ENCODE data around the gene RPS27L.
"Not testable (repeated sequence)": the region's sequence is repeated elsewhere in the genome, so short reads cannot be mapped to it uniquely, and the experiment has no call there.

RPS27L gene

DNA sequence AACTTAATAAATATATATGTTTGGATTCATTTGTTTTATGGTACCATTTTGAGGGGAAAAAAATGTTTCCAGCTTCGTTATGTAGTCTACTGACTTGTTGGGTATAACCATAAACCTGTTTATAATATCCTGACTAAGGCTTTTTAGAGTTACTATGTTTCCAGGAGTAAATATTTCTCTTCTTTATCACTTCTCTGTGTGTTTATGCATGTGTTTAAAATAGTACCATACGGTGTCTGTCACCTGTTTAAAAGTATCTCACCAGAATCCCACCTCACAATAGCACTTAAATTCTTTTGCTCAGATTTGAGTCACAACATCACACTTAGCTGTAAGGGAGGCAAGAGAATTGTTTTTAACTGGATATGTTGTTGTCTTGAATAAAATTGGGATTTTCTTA is 20.5 kb downstream of the RPS27L start:
- DNase-seq (ENCODE audit: low spot score) = no peak

GRCh38 chr15:63135804-63136203 is 21.5 kb downstream of the RPS27L start:
- DNase-seq (ENCODE audit: low spot score) = peak; percentile 60

- DNase-seq (ENCODE audit: low spot score) = no peak
Measured at GRCh38 chr15:63135281-63135680, 22.0 kb downstream of the RPS27L start.

DNA sequence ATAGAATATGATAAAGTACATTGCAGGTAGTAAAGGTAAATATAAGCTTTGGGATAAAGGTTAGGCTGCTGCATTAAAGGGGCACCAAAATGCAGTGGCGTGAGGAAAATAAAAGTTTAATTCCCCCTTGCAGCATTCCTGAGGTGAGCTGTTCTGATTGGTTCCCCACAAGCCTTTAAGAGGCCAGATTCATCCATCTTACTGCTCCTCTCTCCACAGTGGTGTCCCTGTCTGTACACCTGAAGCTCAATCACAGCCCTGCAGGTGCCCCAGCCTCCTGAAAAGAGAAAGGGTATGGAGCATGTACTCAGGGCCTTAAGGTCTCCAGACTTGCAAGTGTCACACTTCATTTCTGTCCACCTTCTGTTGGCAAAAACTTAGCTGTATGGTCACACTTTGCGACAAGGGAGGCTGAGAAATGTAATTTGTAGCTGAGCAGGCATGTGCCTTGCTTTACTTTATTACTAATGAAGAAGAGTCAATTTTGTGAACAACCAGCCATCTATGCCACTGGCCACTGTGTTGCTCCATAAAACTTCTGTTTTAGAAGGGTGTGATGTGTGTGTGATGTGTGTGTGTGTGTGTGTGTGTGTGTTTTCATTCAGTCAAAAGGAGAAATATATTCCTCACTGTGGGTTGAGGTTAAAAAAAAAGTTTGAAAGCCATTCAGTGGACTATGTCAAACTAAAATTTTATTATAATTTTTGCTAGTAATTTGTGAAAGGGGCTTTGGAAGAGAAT is 22.9 kb downstream of the RPS27L start:
- no peak for DNase-seq (ENCODE audit: low spot score)

DNA sequence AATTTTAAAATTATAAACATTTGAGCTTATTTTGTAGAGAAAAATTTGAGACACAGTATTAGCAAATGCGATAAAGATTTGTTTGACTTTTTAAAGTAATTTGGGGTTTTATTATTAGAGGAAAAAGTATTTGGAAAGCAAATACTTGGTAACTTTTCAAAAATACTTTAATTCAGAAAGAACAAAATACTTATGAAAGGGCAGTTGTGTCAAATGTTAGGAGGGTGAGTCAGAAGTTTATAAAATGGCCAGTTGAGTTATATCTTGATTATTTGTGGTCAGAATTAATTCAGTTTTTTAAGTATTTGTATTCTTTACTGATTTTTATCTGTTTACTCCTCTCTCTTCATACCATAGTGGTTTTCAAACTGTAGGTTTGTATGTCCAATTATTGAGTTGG is 23.5 kb downstream of the RPS27L start:
- DNase-seq (ENCODE audit: low spot score) = no peak

DNA sequence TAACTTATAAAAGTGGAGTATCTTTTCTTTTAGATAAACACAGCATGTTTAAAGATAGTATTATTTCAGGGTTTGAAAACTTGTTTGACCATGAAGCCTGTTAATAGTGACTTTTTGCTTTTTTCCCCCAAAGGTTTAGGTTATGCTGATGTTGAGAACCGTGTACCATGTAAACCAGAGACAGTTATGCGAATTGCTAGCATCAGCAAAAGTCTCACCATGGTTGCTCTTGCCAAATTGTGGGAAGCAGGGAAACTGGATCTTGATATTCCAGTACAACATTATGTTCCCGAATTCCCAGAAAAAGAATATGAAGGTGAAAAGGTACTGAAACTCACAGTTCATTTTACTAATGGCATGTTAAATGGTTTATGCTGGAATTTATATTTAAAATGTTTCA is 30.6 kb downstream of the RPS27L start:
- no peak for DNase-seq (ENCODE audit: low spot score)

GRCh38 chr15:63124506-63124905 is 32.8 kb downstream of the RPS27L start:
- no peak for DNase-seq (ENCODE audit: low spot score)

DNA sequence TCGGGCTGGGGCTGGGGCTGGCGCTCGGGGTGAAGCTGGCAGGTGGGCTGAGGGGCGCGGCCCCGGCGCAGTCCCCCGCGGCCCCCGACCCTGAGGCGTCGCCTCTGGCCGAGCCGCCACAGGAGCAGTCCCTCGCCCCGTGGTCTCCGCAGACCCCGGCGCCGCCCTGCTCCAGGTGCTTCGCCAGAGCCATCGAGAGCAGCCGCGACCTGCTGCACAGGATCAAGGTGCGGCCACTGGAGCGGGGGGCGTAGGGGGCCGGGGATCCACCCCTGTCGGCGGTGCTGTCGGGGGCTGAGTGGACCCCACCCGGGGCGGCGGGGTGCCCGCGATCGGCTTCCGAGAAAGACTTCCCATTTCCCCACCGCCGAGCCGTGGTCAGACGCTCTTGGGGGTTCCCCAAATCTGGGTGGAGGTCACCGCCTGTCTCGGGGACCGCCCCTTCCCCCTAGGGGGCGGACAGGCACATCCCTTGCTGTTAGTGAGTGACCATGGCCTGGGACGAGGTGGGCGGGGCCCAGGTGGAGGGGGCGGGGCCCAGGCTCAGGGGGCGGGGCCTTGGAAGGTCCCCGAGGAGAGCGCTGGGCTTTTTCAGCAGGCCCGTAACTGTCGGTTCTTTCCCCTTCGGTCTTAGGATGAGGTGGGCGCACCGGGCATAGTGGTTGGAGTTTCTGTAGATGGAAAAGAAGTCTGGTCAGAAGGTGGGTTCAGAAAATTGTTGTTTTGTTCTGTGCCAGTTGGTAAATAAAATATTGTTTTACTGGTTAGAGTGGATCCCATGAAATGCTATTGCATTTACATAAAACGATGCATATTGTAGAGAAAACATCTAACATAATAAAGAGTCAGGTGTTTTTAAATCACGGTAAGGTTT is 35.0 kb downstream of the RPS27L start:
- DNase-seq (ENCODE audit: low spot score) = peak; percentile 93

GRCh38 chr15:63121382-63122001 is 35.8 kb downstream of the RPS27L start, which contains the start of gene LACTB:
TSS of gene LACTB (plus strand) at chr15:63121861. CDS start at chr15:63121872, 11 bp downstream.
- DNase-seq (ENCODE audit: low spot score) = peak; percentile 94

- no peak for DNase-seq (ENCODE audit: low spot score)
Measured at GRCh38 chr15:63118854-63119253, 38.4 kb downstream of the RPS27L start.

DNA sequence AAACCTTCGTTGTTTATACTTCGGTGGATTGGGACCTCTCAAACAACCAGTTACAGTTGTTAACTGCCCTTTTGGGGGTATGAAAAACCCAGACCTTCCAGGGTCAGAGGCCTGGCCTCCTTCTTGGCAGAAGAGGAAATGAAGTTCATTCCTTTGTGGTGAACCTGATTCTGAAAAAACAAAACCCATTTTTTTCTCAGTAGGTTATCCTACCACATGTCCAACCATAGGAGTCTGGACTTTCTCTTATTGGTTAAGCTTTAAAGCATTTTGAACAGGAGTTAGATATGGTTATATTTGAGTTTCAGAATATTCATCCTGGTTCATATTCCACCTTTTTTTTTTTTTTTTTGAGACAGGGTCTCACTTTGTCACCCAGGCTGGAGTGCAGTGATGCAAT is 42.8 kb downstream of the RPS27L start:
- DNase-seq (ENCODE audit: low spot score) = no peak

DNA sequence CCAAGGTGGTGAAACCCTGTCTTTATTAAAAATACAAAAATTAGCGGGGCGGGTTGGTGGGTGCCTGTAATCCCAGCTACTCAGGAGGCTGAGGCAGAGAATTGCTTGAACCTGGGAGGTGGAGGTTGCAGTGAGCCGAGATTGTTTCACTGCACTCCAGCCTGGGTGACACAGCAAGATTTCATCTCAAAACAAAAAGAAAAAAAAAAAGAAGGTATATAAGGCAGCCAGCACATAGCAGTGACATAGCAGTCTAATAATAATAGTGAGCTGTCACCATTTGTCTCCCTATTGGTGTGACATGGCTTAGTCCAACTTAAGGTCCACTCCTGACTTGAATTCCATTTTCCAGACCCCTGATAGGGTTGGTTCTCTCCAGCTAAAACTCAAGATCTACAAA is 44.4 kb downstream of the RPS27L start:
- no peak for DNase-seq (ENCODE audit: low spot score)

DNA sequence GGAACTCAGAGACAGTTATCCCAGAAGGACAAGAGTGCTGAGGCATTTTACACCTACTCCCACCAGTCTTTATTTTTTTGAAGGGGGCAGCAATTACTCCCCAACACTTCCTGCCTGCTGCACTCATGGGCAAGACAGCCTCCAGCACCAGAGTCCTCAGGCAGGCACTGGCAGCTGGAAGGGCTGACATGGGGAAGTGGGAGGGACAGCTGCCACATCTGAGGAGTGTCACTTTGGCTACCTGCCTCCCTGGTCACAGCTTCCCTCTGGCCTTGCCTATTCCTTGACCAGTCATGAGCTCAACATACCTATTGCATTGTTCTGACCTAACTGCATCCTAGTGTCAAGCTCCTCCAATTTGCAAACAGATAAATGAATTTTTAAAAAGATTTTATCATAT is 45.8 kb downstream of the RPS27L start:
- no peak for DNase-seq (ENCODE audit: low spot score)

DNA sequence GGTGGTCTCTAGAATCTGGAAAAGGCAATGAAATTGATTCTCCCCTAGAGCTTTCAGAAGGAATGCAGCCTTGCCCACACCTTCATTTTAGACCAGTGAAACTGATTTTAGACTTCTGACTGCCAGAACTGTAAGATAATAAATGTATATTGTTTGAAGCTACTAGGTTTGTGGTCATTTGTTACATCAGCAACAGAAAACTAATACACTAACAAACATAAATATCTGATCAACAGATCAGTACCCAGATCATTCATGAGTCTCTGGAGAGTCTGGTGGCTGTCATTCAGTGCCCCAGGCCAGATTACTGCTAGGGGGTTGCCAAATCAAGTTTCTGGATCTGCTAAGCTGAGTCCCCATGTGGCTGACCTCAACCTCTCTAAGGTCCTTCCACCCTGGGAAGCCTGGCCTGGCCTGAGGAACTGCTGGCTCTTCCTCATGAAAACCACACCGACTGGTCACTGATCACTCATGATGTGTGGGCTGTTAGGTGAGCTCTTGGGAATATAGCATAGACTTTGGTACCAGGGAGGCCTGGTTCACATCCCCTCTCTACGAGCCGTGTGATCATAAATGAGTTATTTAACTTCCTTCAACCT is 46.8 kb downstream of the RPS27L start:
- no peak for DNase-seq (ENCODE audit: low spot score)

DNA sequence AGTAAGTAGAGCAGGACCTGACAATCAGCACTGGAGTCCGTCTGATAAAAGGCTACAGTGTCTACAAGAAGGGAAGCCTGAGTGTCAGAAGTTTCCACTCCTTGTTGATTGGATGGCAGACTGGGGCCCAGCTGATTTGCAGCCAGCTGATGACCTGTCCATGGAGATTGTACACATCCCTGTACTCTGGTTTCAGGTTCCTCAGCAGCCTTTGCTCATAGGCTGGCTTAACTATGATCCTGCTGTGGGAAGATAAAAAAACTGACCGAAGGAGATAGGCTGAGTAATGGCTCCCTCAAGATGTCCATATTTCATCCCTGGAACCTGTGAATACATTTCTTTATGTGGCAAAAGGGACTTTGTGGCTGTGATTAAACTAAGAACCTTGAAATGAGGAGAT is 47.4 kb downstream of the RPS27L start:
- no peak for DNase-seq (ENCODE audit: low spot score)

DNA sequence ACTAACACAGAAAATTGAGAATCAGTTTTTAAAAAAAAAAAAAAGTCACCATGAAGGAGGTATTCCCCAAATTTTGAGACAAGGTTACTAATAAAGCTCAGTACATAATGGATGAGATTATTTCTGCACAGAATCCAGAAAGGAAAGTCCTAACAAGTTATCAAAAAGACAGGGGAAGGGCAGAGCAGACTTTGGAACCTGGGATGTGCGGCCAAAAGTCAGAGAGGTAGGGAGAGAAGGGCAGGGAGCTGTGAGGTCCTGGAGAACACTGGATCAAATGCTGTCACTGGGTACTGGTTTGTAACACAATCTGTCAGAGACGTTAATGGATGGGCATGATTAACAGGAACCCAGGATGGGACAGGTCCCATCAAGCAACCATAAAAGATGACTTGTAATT is 47.8 kb downstream of the RPS27L start:
- no peak for DNase-seq (ENCODE audit: low spot score)

DNA sequence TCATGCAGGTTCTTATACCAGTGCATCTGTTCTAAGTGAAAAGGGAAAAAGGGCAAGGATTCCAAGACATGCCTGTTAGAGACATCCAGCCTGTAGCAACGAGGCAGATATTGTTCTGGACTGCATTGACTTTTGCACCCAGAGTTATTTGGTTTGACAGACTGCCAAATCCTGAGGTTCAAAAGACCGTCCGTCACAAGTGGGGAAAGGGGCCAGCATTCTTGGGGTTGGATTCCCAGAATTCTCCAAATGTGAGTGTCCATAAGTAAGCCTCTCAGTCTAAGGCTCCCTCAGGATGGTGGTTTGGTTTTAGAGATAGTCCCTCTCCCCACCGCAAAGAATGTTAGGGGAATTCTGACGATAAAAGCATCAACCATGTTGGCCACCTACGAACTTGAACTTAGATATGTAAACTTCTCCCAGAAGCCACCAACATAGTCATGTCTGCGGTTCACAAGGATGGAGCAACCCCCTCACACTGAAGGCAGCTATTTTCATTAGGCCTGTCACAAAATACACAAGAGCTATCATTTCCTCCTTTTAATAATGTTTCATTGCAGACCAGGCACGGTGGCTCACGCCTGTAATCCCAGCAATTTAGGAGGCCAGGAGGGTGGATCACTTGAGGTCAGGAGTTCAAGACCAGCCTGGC is 49.3 kb downstream of the RPS27L start:
- peak; percentile 91 for DNase-seq (ENCODE audit: low spot score)

GRCh38 chr15:63105354-63105753 is 51.9 kb downstream of the RPS27L start:
- not testable (repeated sequence) for DNase-seq (ENCODE audit: low spot score)

GRCh38 chr15:63104727-63105126 is 52.5 kb downstream of the RPS27L start:
- DNase-seq (ENCODE audit: low spot score) = no peak

DNA sequence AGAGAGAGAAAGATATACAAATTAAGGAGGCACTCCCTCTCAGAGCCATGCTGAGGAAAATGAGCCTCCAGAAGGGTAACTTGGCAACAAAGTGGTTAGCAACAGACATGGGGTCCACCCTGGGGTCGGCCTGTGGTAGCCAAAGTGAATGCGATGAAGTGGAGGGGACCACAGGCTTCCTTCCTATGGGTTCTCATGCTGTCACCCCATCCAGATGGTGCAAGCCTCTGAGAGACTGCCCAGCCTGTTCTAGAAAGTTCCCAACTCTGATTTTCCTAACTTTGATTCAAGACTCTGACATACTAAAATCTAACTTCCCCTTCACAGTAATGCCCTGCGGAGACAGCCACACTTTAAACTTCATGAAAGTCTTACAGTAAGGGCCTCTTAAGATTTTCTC is 53.9 kb downstream of the RPS27L start:
- DNase-seq (ENCODE audit: low spot score) = no peak

- not testable (repeated sequence) for DNase-seq (ENCODE audit: low spot score)
Measured at GRCh38 chr15:63099581-63099980, 57.7 kb downstream of the RPS27L start.

GRCh38 chr15:63098901-63099300 is 58.4 kb downstream of the RPS27L start:
- not testable (repeated sequence) for DNase-seq (ENCODE audit: low spot score)
